RWPE1 (cell line): ENCODE measurements around the gene WDPCP.
"Not testable (repeated sequence)": the region's sequence is repeated elsewhere in the genome, so short reads cannot be mapped to it uniquely, and the experiment has no call there.

Source experiments
- CTCF ChIA-PET: fragments of 350-600 bp; sonication (Branson Sonifier 250); formaldehyde crosslinking; extraction: SDS; loops from one replicate; lab custom pipeline; 2021; lab: Yijun Ruan, JAX
- POLR2A ChIA-PET: fragments of 400-600 bp; formaldehyde crosslinking; extraction: SDS; loops from one replicate; lab custom pipeline; 2020; ENCODE audit warnings: antibody characterized with exemption; ENCODE audit not compliant: low non-redundant PET; lab: Yijun Ruan, JAX
- DNase-seq: peaks from one replicate; pipeline ENCODE4 v3.0.0; 2012; ENCODE audit warnings: low spot score
- H3K27ac ChIP-seq: fragments of 450-650 bp; 2 replicates; pipeline ENCODE4 v1.5.1; 2017
- CTCF ChIP-seq: fragments of 450-650 bp; conservative IDR thresholded peaks from 2 replicates; pipeline ENCODE4 v1.5.1; 2017; ENCODE audit warnings: low read depth, mild to moderate bottlenecking

Gene WDPCP

GRCh38 chr2:63374341-63374740, 213.9 kb downstream of the WDPCP start:
- TF ChIP-seq CTCF, result no peak
- no peak overlapping the region for H3K27ac ChIP-seq
- ChIA-PET CTCF (no interaction called here), POLR2A (no interaction called here)
- DNase-seq, result no peak

- ChIA-PET POLR2A (no interaction called here), CTCF (no interaction called here)
- no peak for TF ChIP-seq CTCF
- DNase-seq, result no peak
- H3K27ac ChIP-seq, result no peak overlapping the region
Measured at GRCh38 chr2:63372549-63372948, 215.7 kb downstream of the WDPCP start.

GRCh38 chr2:63369146-63369545, 219.1 kb downstream of the WDPCP start:
- no peak overlapping the region for H3K27ac ChIP-seq
- ChIA-PET CTCF (no interaction called here), POLR2A (no interaction called here)
- TF ChIP-seq CTCF, result no peak
- DNase-seq, result no peak

DNA sequence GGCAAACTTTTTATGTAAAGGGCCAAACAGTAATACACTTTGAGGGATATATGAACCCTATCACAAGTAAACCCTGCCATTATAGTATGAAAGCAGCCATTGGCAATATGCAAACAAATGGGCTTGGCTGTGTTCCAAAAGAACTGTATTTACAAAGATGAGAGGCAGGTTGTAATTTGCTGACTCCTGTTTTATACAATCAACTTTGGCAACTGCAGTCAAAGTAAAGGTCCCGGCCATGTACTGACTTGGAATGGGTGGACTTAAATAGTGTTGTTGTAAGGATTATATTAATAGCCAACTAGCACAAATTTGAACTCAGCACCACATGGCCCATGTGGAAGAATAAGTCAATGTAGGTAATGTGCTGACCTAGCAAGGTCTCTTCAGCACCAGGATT, 223.4 kb downstream of the WDPCP start:
- ChIA-PET POLR2A (no interaction called here), CTCF (no interaction called here)
- DNase-seq, result no peak
- TF ChIP-seq CTCF, result no peak
- no peak overlapping the region for H3K27ac ChIP-seq

DNA sequence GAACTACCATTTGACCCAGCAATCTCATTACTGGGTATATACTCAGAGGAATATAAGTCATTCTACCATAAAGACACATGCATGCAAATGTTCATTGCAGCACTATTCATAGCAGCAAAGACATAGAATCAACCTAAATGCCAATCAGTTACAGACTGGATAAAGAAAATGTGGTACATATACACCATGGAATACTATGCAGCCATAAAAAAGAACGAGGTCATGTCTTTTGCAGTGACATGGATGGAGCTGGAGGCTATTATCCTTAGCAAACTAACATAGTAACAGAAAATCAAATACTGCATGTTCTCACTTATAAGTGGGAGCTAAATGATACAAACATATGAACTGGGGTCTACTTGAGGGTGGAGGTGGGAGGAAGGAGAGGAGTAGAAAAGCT, 230.6 kb downstream of the WDPCP start:
- H3K27ac ChIP-seq, POLR2A ChIA-PET, CTCF ChIA-PET, DNase-seq: not testable (repeated sequence)

DNA sequence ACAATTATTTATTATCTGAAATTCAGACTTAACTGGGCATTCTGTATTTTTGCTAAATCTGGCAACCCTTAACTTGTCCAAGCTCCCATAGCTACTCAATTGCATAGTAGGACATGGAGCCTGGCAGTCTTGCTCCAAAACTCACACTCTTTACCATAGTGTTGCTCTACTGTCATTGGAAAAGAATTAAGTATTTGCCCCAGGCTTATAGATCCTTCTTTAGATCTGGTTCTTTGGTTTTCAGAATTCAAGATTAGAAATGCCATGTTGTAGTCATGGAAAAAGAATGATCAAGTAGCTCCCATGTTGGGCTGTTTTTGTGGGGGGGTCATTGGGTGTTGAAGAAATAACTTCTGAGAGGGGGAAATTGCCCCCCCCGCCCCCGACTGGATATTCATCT, 240.9 kb downstream of the WDPCP start:
- no peak for DNase-seq
- no peak for TF ChIP-seq CTCF
- ChIA-PET POLR2A (no interaction called here), CTCF (no interaction called here)
- no peak overlapping the region for H3K27ac ChIP-seq

DNA sequence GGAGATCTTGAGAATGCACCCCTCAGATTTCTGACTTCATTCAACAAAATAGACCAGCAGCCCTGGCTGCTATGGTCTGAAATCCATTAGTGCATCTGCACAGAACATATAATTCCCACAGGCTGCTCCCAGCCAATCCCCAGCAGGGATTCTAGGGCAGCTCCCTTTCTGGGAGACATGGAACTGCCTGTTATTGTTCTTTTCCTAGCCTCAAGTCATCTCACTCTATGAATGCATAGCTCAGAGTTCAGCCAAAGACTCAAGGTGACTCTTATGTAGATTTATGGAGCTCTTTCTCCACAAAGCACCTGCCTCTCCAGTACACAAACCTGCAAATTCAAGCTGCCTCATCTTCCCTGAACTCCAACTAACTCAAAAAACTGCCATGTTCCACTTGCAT, 241.9 kb downstream of the WDPCP start:
- no peak for TF ChIP-seq CTCF
- ChIA-PET CTCF (interaction anchor here (0.6 kb wide), 1 partner anchor 43 kb away, joined by 3 read pairs; no protein-coding TSS in a partner anchor), POLR2A (no interaction called here)
- H3K27ac ChIP-seq, result no peak overlapping the region
- no peak for DNase-seq
